Measurements from ENCODE around the gene SOS1. TPM values are rescaled to one million over a fixed set of nuclear protein-coding genes. Genes with fewer than 3 reads are reported as not detected.

The SOS1 gene
- total and polyA plus RNA-seq, 2 of the 13 experiments (the other 11 are each of a cell fraction or from before 2014, with no cell fraction given): 20.8 to 60.4 TPM

DNA sequence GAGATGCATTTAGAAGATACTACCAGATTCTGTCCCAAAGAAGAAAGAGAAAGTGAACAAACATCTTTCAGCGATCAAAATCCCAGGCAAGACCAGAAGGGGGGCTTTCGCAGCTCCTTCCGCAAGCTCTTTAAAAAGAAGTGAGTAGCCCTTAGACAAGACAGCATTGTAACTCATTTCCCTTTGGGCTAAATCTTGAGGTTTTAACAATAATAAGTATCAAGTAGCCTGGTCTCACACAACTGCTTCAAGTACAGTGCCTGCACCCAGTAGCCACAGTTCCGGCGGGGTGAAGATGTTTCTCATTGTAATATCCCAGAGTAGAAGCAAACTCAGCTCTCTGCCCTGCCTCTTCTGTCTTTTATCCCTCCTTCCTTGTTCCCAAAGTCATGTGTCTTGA lies 154.8 kb downstream of the SOS1 start:
- H3K36me3 ChIP-seq (replicated peaks in 1 of 2; ENCODE audit: control insufficient read depth in 1 of 2, insufficient read depth in 2 of 2, low read length in 2 of 2): no peaks in the 10 kb centered on the region
- POLR2A ChIA-PET: no interaction called here
- H3K9me3 ChIP-seq (ENCODE audit: low read length): no peaks in the 10 kb centered on the region
- in situ Hi-C loops (cut with HindIII; ENCODE audit: extremely low pct_ligation_motif_present, low pct_unique_long_range_greater_than_20kb): no loop called here
- no peaks in the 10 kb centered on the region for H3K4me1 ChIP-seq (ENCODE audit: insufficient read depth, low read length)
- no peak overlapping the region for H3K9ac ChIP-seq (ENCODE audit: insufficient read depth, low read depth, low read length)
- no peaks in the 10 kb centered on the region for H4K20me1 ChIP-seq (ENCODE audit: insufficient read depth, low read length)
- no TSS peak for BruUV-seq (replicated peaks)
- no peak overlapping the region for H2AFZ ChIP-seq (ENCODE audit: low read length)
- CTCF ChIA-PET (ENCODE audit: low intra/inter-chr PET ratio, low total read pairs): no interaction called here
- ATAC-seq (no peak), DNase-seq (ENCODE audit: low spot score) (no peak), FAIRE-seq (no peak)
- TF ChIP-seq ZNF235 (CRISPR knock-in tag; IDR thresholded peaks at IDR 0.05; ENCODE audit: borderline replicate concordance) (no peak), KLF11 (CRISPR knock-in tag; IDR thresholded peaks at IDR 0.05) (no peak), CEBPG (CRISPR knock-in tag; IDR thresholded peaks at IDR 0.05) (no peak), RORA (CRISPR knock-in tag; IDR thresholded peaks at IDR 0.05) (no peak), ESRRA (CRISPR knock-in tag; IDR thresholded peaks at IDR 0.05; ENCODE audit: low read depth) (no peak), ZNF142 (CRISPR knock-in tag; IDR thresholded peaks at IDR 0.05) (no peak), ZNF598 (CRISPR knock-in tag; IDR thresholded peaks at IDR 0.05; ENCODE audit: borderline replicate concordance) (no peak), SMAD3 (CRISPR knock-in tag; IDR thresholded peaks at IDR 0.05) (no peak), ZNF740 (CRISPR knock-in tag; IDR thresholded peaks at IDR 0.05) (no peak), SMYD3 (CRISPR knock-in tag; IDR thresholded peaks at IDR 0.05) (no peak), ZNF563 (CRISPR knock-in tag; IDR thresholded peaks at IDR 0.05) (no peak), TARDBP (CRISPR knock-in tag; IDR thresholded peaks at IDR 0.05) (no peak), PCBP2 (optimal IDR thresholded peaks at IDR 0.05; ENCODE audit: low read depth, low read length, poor library complexity, severe bottlenecking) (no peak), NONO (IDR thresholded peaks at IDR 0.05) (no peak), NONO (CRISPR knock-in tag; conservative IDR thresholded peaks at IDR 0.05) (no peak), KDM6A (CRISPR knock-in tag; IDR thresholded peaks at IDR 0.05; ENCODE audit: low read depth) (no peak), ZNF496 (CRISPR knock-in tag; IDR thresholded peaks at IDR 0.05; ENCODE audit: insufficient replicate concordance) (no peak), NFKB2 (CRISPR knock-in tag; IDR thresholded peaks at IDR 0.05; ENCODE audit: borderline replicate concordance) (no peak), EED (CRISPR knock-in tag; IDR thresholded peaks at IDR 0.05) (no peak)
- WGBS (ENCODE audit: low lambda C conversion rate): 94% methylated on average over 5 of the region's 5 CpGs
- H3K27ac ChIP-seq (ENCODE audit: extremely low read length, insufficient read depth, low read length): no peak overlapping the region
- no peak overlapping the region for H3K4me2 ChIP-seq (ENCODE audit: low read depth, low read length)
- no peaks in the 10 kb centered on the region for H3K79me2 ChIP-seq (ENCODE audit: insufficient read depth, low read length)
- no peak overlapping the region for H3K4me3 ChIP-seq (replicated peaks in 1 of 3; ENCODE audit: insufficient read depth in 1 of 3, low read depth in 2 of 3, low read length in 3 of 3)
- H3K27me3 ChIP-seq (ENCODE audit: control insufficient read depth in 1 of 2, insufficient read depth in 2 of 2, low read length in 2 of 2): no peaks in the 10 kb centered on the region
- intact Hi-C loops (cut with micrococcal nuclease; ENCODE audit: unreplicated experiment): no loop called here

All from HepG2 (cell line).